Activated CD8-positive, alpha-beta T cell treated with anti-CD3 and anti-CD28 coated beads, Interleukin-2, amount 10 ng/mL, durations not matched to agents 7 days and 5 days (primary cell): ENCODE measurements around the gene BACH2. TPM values are rescaled to one million over a fixed set of nuclear protein-coding genes. Genes with fewer than 3 reads are reported as not detected.
"Not testable (repeated sequence)": the region's sequence is repeated elsewhere in the genome, so short reads cannot be mapped to it uniquely, and the experiment has no call there.

Experiments
- ATAC-seq: fragments of 150-1000 bp; cut with Tn5 transposase; one replicate; pipeline ENCODE4 v1.10.0; 2021; ENCODE audit warnings: moderate library complexity
- CTCF ChIA-PET: fragments of 350-600 bp; sonication (Branson Sonifier 250); formaldehyde crosslinking; loops from one replicate; lab custom pipeline; 2021; ENCODE audit warnings: antibody characterized with exemption; lab: Charles Lee
- POLR2A ChIA-PET: fragments of 350-600 bp; sonication (Branson Sonifier 250); formaldehyde crosslinking; loops from one replicate; lab custom pipeline; 2021; ENCODE audit warnings: antibody characterized with exemption; lab: Charles Lee
- DNase-seq: peaks from one replicate; pipeline ENCODE4 v3.0.0-alpha.2; 2020
- H3K27ac Mint-ChIP-seq: one replicate; pipeline ENCODE4 v1.8.0; 2021; ENCODE audit warnings: mild to moderate bottlenecking, mixed read lengths
- H3K27me3 Mint-ChIP-seq: one replicate; pipeline ENCODE4 v1.8.0; 2021; ENCODE audit warnings: low read depth, mixed read lengths
- H3K36me3 Mint-ChIP-seq: one replicate; pipeline ENCODE4 v1.8.0; 2021; ENCODE audit warnings: low read depth, mixed read lengths
- H3K4me1 Mint-ChIP-seq: one replicate; pipeline ENCODE4 v1.8.0; 2021; ENCODE audit warnings: low read depth, mixed read lengths
- H3K4me3 Mint-ChIP-seq: one replicate; pipeline ENCODE4 v1.8.0; 2021; ENCODE audit warnings: mild to moderate bottlenecking, mixed read lengths
- H3K9me3 Mint-ChIP-seq: one replicate; pipeline ENCODE4 v1.8.0; 2022; ENCODE audit warnings: mixed read lengths; ENCODE audit not compliant: insufficient read depth
- total RNA-seq, 2 experiments: library from RNA; stranded (reverse); gene quantifications; one replicate each; pipeline ENCODE4 v1.2.3, GENCODE V29; 2021

BACH2 gene
- 10 to 100 TPM; 61.3 to 70.9 TPM for total RNA-seq

GRCh38 chr6:90296341-90297114 lies at the start of gene BACH2:
Gene BACH2, minus strand, starts transcription at chr6:90296843. Its CDS starts 287,999 bp downstream, at chr6:90008844.
- Mint-ChIP-seq H3K27ac (peak within 1 kb of the TSS; percentile 84), H3K4me3 (peak within 1 kb of the TSS; percentile 81), H3K4me1 (peaks cover 32% of the 10 kb centered on the region), H3K27me3 (peaks cover 17% of the 10 kb centered on the region), H3K36me3 (peaks cover 20% of the 10 kb centered on the region), H3K9me3 (no peaks in the 10 kb centered on the region)
- ATAC-seq (peak; percentile 74), DNase-seq (peak; percentile 96)
- CTCF ChIA-PET = interaction anchor here (1.0 to 2.9 kb wide), 12 partner anchors 11 to 356 kb away, joined by 3 to 15 read pairs (median 6); no protein-coding TSS in a partner anchor
- POLR2A ChIA-PET = interaction anchor here (0.8 to 2.4 kb wide), 18 partner anchors 9 to 216 kb away, joined by 3 to 11 read pairs (median 5); no protein-coding TSS in a partner anchor

DNA sequence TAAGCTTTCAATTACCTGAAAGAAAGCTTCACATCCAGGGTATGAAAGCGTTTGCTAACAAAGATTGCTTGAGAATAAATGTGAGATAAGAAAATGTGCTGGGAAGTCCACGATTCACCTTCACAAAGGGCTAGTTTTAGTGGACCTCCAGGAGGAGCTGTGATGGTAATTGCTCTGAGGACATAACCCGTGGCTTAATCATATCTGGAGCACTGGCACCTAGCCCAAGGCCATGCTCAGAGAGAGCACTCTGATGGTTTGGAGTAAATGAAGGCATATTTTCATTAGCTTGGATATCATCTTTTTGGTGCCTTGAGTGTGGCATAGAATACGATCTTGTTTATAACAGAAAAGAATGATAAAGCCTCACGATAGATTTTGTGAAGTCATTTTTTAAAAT lies 46.9 kb upstream of the BACH2 start:
- Mint-ChIP-seq H3K36me3 (no peaks in the 10 kb centered on the region), H3K9me3 (no peaks in the 10 kb centered on the region), H3K27ac (no peak overlapping the region), H3K4me1 (no peaks in the 10 kb centered on the region), H3K4me3 (no peak overlapping the region), H3K27me3 (peaks cover 7% of the 10 kb centered on the region)
- ChIA-PET POLR2A (interaction anchor here (0.8 kb wide), 1 partner anchor 46 kb away, joined by 3 read pairs; no protein-coding TSS in a partner anchor), CTCF (interaction anchor here (1.5 kb wide), 2 partner anchors 50 to 165 kb away, joined by 4 to 5 read pairs; no protein-coding TSS in a partner anchor)
- ATAC-seq (no peak), DNase-seq (no peak)

DNA sequence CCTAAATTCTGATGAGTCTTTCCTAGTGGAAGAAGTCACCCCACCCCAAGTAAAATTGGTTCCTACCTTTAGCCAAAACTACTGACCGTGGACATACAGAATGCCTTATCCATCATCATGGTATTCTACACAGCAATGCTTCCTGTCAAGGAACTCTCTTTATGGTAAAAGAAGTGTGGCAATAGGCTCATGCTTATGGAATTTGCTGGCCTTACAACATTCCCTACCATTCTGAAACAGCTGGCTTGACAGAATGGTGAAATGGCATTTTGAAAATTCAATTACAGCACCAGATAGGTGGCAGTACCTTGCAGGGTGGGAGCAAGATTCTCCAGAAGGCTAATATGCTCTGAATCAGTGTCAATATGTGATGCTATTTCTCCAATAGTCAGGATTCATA lies 41.8 kb upstream of the BACH2 start:
- DNase-seq (no peak), ATAC-seq (no peak)
- Mint-ChIP-seq H3K4me1 (no peaks in the 10 kb centered on the region), H3K9me3 (peaks cover 4% of the 10 kb centered on the region), H3K4me3 (no peak overlapping the region), H3K36me3 (peaks cover 3% of the 10 kb centered on the region), H3K27me3 (peaks cover 8% of the 10 kb centered on the region), H3K27ac (no peak overlapping the region)
- ChIA-PET CTCF (no interaction called here), POLR2A (no interaction called here)

DNA sequence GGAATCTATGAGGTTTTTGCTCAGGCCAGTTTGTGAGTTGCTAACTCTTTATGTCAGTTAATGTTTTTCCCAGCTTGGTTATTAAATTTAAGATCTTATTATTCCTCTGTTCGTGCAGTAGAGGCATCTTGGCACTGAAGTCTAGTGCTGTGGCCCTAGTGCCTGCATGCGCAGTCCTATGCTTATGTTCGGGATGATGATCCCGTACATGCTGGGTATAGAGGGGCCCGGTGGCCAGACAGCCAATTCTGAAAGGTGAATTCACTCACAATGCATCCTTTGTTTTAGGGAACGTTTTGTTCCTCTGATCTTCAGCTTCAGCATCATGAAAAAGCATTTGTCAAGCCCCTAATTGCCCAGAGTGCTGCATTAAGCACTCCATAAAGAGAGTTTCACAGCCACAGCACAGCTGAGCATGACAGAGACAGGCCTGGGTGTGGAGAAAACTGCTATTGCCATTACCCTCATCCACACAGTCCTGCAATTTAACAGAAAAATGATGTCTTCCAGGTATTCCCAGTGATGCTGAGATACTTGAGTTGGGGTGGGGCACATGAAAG lies 39.8 kb upstream of the BACH2 start:
- peaks cover 4% of the 10 kb centered on the region for H3K9me3 Mint-ChIP-seq

GRCh38 chr6:90333928-90334327 lies 37.3 kb upstream of the BACH2 start:
- CTCF ChIA-PET = no interaction called here
- Mint-ChIP-seq H3K27me3 (peaks cover 8% of the 10 kb centered on the region), H3K4me3 (no peak overlapping the region), H3K4me1 (no peaks in the 10 kb centered on the region), H3K36me3 (peaks cover 5% of the 10 kb centered on the region), H3K27ac (no peak overlapping the region), H3K9me3 (peaks cover 4% of the 10 kb centered on the region)
- POLR2A ChIA-PET = no interaction called here
- no peak for ATAC-seq
- DNase-seq = no peak

More for the DNA sequence above, 39.8 kb upstream of the BACH2 start:
- DNase-seq = no peak
- Mint-ChIP-seq H3K4me1 (no peaks in the 10 kb centered on the region), H3K4me3 (no peak overlapping the region), H3K27me3 (peaks cover 8% of the 10 kb centered on the region), H3K36me3 (peaks cover 5% of the 10 kb centered on the region), H3K27ac (no peak overlapping the region)
- POLR2A ChIA-PET = no interaction called here
- CTCF ChIA-PET = interaction anchor here (0.7 to 2.0 kb wide), 3 partner anchors 9 to 142 kb away, joined by 3 to 5 read pairs (median 4); no protein-coding TSS in a partner anchor
- no peak for ATAC-seq

DNA sequence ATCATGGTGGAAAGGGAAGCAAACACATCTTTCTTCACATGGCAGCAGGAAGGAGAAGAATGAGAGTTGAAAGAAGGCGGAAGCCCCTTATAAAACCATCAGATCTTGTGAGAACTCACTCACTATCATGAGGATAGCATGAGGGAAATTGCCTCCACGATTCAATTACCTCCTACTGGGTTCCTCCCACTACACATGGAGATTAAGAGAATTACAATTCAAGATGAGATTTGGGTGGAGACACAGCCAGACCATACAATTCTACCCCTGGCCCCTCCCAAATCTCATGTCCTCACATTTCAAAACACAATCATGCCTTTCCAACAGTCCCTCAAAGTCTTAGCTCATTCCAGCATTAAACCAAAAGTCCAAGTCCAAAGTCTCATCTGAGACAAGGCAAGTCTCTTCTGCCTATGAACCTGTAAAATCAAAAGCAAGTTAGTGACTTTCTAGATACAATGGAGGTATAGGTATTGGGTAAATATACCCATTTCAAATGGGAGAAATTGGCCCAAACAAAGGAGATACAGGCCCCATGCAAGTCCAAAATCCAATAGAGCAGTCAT lies 36.4 kb upstream of the BACH2 start:
- H3K27ac Mint-ChIP-seq, H3K36me3 Mint-ChIP-seq, ATAC-seq, H3K9me3 Mint-ChIP-seq, H3K27me3 Mint-ChIP-seq, POLR2A ChIA-PET, DNase-seq, H3K4me3 Mint-ChIP-seq, CTCF ChIA-PET, H3K4me1 Mint-ChIP-seq: not testable (repeated sequence)

GRCh38 chr6:90329386-90330077 lies 32.9 kb upstream of the BACH2 start:
- ChIA-PET CTCF (interaction anchor here (1.0 kb wide), 1 partner anchor 63 kb away, joined by 3 read pairs; no protein-coding TSS in a partner anchor), POLR2A (no interaction called here)
- no peak for DNase-seq
- Mint-ChIP-seq H3K27me3 (no peaks in the 10 kb centered on the region), H3K36me3 (peaks cover 5% of the 10 kb centered on the region), H3K9me3 (peaks cover 4% of the 10 kb centered on the region), H3K27ac (no peak overlapping the region), H3K4me3 (no peak overlapping the region), H3K4me1 (no peaks in the 10 kb centered on the region)
- no peak for ATAC-seq

DNA sequence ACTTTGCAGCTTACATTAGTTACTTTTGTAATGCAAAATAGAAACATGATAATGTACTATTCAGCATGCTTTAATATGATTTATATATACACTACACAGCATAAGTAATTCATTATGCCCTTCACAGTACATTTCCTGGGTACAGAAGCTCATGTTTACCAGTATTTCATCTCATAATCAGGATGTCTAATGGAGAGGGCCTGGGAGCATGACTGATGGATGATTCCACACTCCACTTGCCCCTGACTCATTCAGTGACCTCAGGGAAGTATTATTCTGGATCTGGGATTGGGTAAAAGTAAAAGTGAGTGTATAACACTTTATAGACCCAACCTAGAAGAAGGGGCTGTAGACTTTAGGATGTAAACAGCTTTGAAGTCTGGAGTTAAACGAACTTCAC lies 31.4 kb upstream of the BACH2 start:
- CTCF ChIA-PET = interaction anchor here (1.3 kb wide), 1 partner anchor 388 kb away, joined by 3 read pairs; no protein-coding TSS in a partner anchor
- no peak overlapping the region for H3K27ac Mint-ChIP-seq
- POLR2A ChIA-PET = no interaction called here
- H3K4me1 Mint-ChIP-seq = no peaks in the 10 kb centered on the region
- H3K27me3 Mint-ChIP-seq = no peaks in the 10 kb centered on the region
- H3K4me3 Mint-ChIP-seq = no peak overlapping the region
- no peaks in the 10 kb centered on the region for H3K9me3 Mint-ChIP-seq
- DNase-seq = no peak
- no peak for ATAC-seq
- H3K36me3 Mint-ChIP-seq = no peaks in the 10 kb centered on the region

DNA sequence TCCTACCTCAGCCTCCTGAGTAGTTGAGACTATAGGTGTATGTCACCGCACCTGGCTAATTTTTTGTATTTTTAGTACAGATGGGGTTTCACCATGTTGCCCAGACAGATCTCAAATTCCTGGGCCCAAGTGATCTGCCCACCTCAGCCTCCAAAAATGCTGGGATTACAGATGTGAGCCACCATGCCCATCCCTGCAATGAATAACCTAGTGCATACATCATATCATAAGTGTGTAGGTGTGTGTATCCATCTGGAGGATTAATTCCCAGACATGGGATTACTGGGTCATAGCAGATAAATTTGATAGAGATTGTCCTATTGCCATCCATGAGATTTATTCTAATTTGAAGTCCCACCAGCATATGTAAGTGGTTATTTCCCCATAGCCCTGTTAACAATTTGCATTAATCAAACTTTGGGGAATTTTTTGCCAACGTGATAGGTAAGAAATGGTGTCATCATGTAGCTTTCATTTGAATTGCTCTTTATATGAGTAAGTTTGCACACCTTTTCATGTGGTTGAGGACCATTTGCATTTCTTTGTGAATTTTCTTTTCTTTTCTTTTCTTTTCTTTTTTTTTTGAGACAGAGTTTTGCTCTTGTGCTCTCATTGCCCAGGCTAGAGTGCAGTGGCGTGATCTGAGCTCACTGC lies 29.9 kb upstream of the BACH2 start:
- H3K27ac Mint-ChIP-seq = no peak overlapping the region
- no peaks in the 10 kb centered on the region for H3K9me3 Mint-ChIP-seq
- ATAC-seq (no peak), DNase-seq (no peak)
- H3K4me1 Mint-ChIP-seq = no peaks in the 10 kb centered on the region
- H3K4me3 Mint-ChIP-seq = no peak overlapping the region
- ChIA-PET CTCF (interaction anchor here (1.3 kb wide), 1 partner anchor 386 kb away, joined by 3 read pairs; no protein-coding TSS in a partner anchor), POLR2A (no interaction called here)
- no peaks in the 10 kb centered on the region for H3K27me3 Mint-ChIP-seq
- H3K36me3 Mint-ChIP-seq = no peaks in the 10 kb centered on the region

DNA sequence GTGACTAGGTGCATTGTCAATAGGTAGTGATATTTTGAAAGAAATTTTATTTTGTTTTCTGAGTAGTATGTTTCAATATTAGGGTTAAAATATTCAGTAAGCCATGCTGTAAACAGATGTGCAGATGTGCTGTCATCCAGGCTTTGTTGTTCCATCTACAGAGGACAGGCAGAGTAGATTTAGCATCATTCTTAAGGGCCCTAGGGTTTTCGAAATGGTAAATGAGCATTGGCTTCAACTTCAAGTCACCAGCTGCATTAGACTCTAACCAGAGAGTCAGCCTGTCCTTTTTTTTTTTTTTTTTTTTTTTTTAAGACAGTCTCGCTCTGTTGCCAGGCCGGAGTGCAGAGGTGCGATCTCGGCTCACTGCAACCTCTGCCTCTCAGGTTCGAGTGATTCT lies 27.1 kb upstream of the BACH2 start:
- Mint-ChIP-seq H3K4me1 (peaks cover 9% of the 10 kb centered on the region), H3K27ac (no peak overlapping the region), H3K27me3 (no peaks in the 10 kb centered on the region), H3K9me3 (no peaks in the 10 kb centered on the region), H3K4me3 (no peak overlapping the region), H3K36me3 (no peaks in the 10 kb centered on the region)
- ATAC-seq (no peak), DNase-seq (no peak)
- CTCF ChIA-PET = no interaction called here
- POLR2A ChIA-PET = no interaction called here

DNA sequence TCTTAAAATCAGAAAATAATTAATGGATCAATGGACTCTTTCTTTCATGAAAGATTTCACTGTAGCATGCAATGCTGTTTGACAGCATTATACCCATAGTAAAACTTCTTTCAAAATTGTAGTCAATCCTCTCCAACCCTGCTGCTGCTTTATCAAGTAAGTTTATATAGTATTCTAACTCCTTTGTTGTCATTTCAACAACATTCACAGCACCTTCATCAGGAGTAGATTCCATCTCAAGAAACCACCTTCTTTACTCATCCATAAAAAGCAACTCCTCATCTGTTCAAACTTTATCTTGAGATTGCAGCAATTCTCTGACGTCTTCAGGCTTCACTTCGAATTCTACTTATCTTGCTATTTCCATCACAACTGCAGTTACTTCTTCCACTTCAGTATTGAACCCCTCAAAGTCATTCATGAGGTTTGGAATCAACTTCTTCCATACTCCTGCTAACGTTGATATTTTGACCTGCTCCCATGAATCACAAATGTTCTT lies 26.4 kb upstream of the BACH2 start:
- no peak for ATAC-seq
- no peaks in the 10 kb centered on the region for H3K36me3 Mint-ChIP-seq
- H3K4me3 Mint-ChIP-seq = no peak overlapping the region
- H3K27ac Mint-ChIP-seq = no peak overlapping the region
- CTCF ChIA-PET = no interaction called here
- POLR2A ChIA-PET = no interaction called here
- no peaks in the 10 kb centered on the region for H3K9me3 Mint-ChIP-seq
- peaks cover 9% of the 10 kb centered on the region for H3K4me1 Mint-ChIP-seq
- DNase-seq = no peak
- no peaks in the 10 kb centered on the region for H3K27me3 Mint-ChIP-seq
